ENCODE data around the gene PDE6B. TPM values are rescaled to one million over a fixed set of nuclear protein-coding genes. Genes with fewer than 3 reads are reported as not detected.

Gene PDE6B
- total RNA-seq, 4 donors from 2014 or later = 2.2 to 5.8 (median 4.4) TPM

- H3K27ac ChIP-seq (replicated peaks in 1 of 4) = no peak overlapping the region
- intact Hi-C loops (cut with DNase I) = no loop called here
- H3K36me3 ChIP-seq = no peaks in the 10 kb centered on the region
- no peaks in the 10 kb centered on the region for H3K4me1 ChIP-seq
- TF ChIP-seq POLR2AphosphoS5 (IDR thresholded peaks at IDR 0.05) (no peak), CTCF (IDR thresholded peaks at IDR 0.05) (no peak), EP300 (IDR thresholded peaks at IDR 0.05) (no peak), POLR2A (IDR thresholded peaks at IDR 0.05; ENCODE audit: low read depth) (no peak)
- H3K9me3 ChIP-seq = no peaks in the 10 kb centered on the region
- no peak for DNase-seq (ENCODE audit: extremely low spot score)
- no peak overlapping the region for H3K4me3 ChIP-seq
- H3K27me3 ChIP-seq = peaks cover 0 to 79% (median 0%) of the 10 kb centered on the region in 4 donors
- WGBS = 83% methylated on average over 22 of the region's 22 CpGs
These were observed 3.0 kb upstream of the PDE6B start for GRCh38 chr4:622071-622995.

GRCh38 chr4:622996-623913, 2.1 kb upstream of the PDE6B start:
- DNase-seq (ENCODE audit: extremely low spot score) = no peak
- WGBS = 83% methylated on average over 24 of the region's 24 CpGs
- H3K27me3 ChIP-seq = peaks cover 0 to 73% (median 0%) of the 10 kb centered on the region in 4 donors
- no peaks in the 10 kb centered on the region for H3K9me3 ChIP-seq
- no peak for TF ChIP-seq EP300 (IDR thresholded peaks at IDR 0.05)
- no peak for TF ChIP-seq CTCF (IDR thresholded peaks at IDR 0.05)
- no peak for TF ChIP-seq POLR2A (IDR thresholded peaks at IDR 0.05; ENCODE audit: low read depth)
- no peak for TF ChIP-seq POLR2AphosphoS5 (IDR thresholded peaks at IDR 0.05)
- no peak overlapping the region for H3K4me3 ChIP-seq
- no peak overlapping the region for H3K27ac ChIP-seq (replicated peaks in 1 of 4)
- H3K36me3 ChIP-seq = no peaks in the 10 kb centered on the region
- intact Hi-C loops (cut with DNase I) = no loop called here
- H3K4me1 ChIP-seq = no peaks in the 10 kb centered on the region

- H3K36me3 ChIP-seq = no peaks in the 10 kb centered on the region
- H3K27me3 ChIP-seq = peaks cover 0 to 73% (median 0%) of the 10 kb centered on the region in 4 donors
- no peaks in the 10 kb centered on the region for H3K4me1 ChIP-seq
- no peak overlapping the region for H3K4me3 ChIP-seq
- no peak for DNase-seq (ENCODE audit: extremely low spot score)
- no peak overlapping the region for H3K27ac ChIP-seq (replicated peaks in 1 of 4)
- intact Hi-C loops (cut with DNase I) = no loop called here
- 65% methylated on average over 24 of the region's 29 CpGs for WGBS
- TF ChIP-seq CTCF (IDR thresholded peaks at IDR 0.05) (no peak), POLR2AphosphoS5 (IDR thresholded peaks at IDR 0.05) (no peak), EP300 (IDR thresholded peaks at IDR 0.05) (no peak), POLR2A (IDR thresholded peaks at IDR 0.05; ENCODE audit: low read depth) (no peak)
- H3K9me3 ChIP-seq = no peaks in the 10 kb centered on the region
These were observed 1.3 kb upstream of the PDE6B start for GRCh38 chr4:623914-624566.

- TF ChIP-seq EP300 (IDR thresholded peaks at IDR 0.05) (no peak), CTCF (IDR thresholded peaks at IDR 0.05) (no peak), POLR2A (IDR thresholded peaks at IDR 0.05; ENCODE audit: low read depth) (no peak), POLR2AphosphoS5 (IDR thresholded peaks at IDR 0.05) (no peak)
- H3K4me3 ChIP-seq = no peak overlapping the region
- no peaks in the 10 kb centered on the region for H3K9me3 ChIP-seq
- no peak overlapping the region for H3K27ac ChIP-seq (replicated peaks in 1 of 4)
- 86% methylated on average over 18 of the region's 39 CpGs for WGBS
- H3K27me3 ChIP-seq = peaks cover 0 to 74% (median 0%) of the 10 kb centered on the region in 4 donors
- no peak for DNase-seq (ENCODE audit: extremely low spot score)
- H3K4me1 ChIP-seq = no peaks in the 10 kb centered on the region
- intact Hi-C loops (cut with DNase I) = no loop called here
- H3K36me3 ChIP-seq = no peaks in the 10 kb centered on the region
These were observed 323 bp downstream of the PDE6B start for GRCh38 chr4:625631-626161.

Measured in esophagus muscularis mucosa (tissue), 4 donors.